K562 (cell line): ENCODE measurements around the gene NCOA6. TPM values are rescaled to one million over a fixed set of nuclear protein-coding genes. Genes with fewer than 3 reads are reported as not detected.

Source experiments
- ATAC-seq: fragments of 200-7000 bp; cut with Tn5 transposase; 3 replicates; pipeline ENCODE4 v1.9.1; 2020; ENCODE audit warnings: moderate library complexity
- BruUV-seq: library from RNA; stranded (reverse); fragments of 400-500 nt; replicated peaks from 2 replicates; lab custom pipeline; 2021; lab: Mats Ljungman, UMichigan
- CTCF ChIA-PET: fragments of 300-600 bp; formaldehyde crosslinking; extraction: SDS; loops from one replicate; lab custom pipeline; 2021; ENCODE audit warnings: low intra/inter-chr PET ratio; lab: Yijun Ruan, JAX
- POLR2A ChIA-PET: fragments of 300-600, 350-650 bp; sonication (Branson Sonifier 250); formaldehyde crosslinking; extraction: SDS; loops from one replicate; lab custom pipeline; 2021; ENCODE audit warnings: antibody characterized with exemption, inconsistent platforms; lab: Yijun Ruan, JAX
- DNase-seq, 4 experiments: peaks; one replicate each; pipeline versions ENCODE4 v3.0.0 to v3.0.0-alpha.2; 2011 to 2018; ENCODE audit warnings: low spot score in 3 of 4, mixed read lengths in 3 of 4; ENCODE audit errors: extremely low read depth in 1 of 4
- FAIRE-seq: peaks from 2 replicates; lab custom pipeline; 2011; peaks lifted over from hg19 to GRCh38; lab: Jason Lieb, UNC
- H2AFZ ChIP-seq: 2 replicates; pipeline ENCODE4 v1.6.0; 2011; ENCODE audit warnings: low read depth, low read length, control low read depth, inconsistent platforms
- H3K27ac ChIP-seq: fragments of 200-600 bp; 3 replicates; pipeline ENCODE4 v1.8.0; 2011; ENCODE audit warnings: low read depth, mild to moderate bottlenecking, control low read depth, inconsistent platforms, low read length, moderate library complexity, mixed read lengths; ENCODE audit errors: extremely low read depth
- H3K27me3 ChIP-seq, 2 experiments: fragments of 300-600 bp in 1 of 2; 2 replicates in 1 of 2; 3 replicates in 1 of 2; pipeline versions ENCODE4 v1.6.0 to v1.8.0; 2011; ENCODE audit warnings: inconsistent platforms in 2 of 2, low read length in 2 of 2, mild to moderate bottlenecking in 1 of 2, mixed read lengths in 1 of 2, moderate library complexity in 1 of 2; ENCODE audit not compliant: control insufficient read depth in 2 of 2, insufficient read depth in 2 of 2
- H3K36me3 ChIP-seq: fragments of 300-600 bp; 3 replicates; pipeline ENCODE4 v1.8.0; 2011; ENCODE audit warnings: mild to moderate bottlenecking, low read length, inconsistent platforms; ENCODE audit not compliant: control insufficient read depth, insufficient read depth
- H3K4me1 ChIP-seq, 2 experiments: fragments of 200-600 bp in 1 of 2; replicated peaks in 1 of 2; 2 replicates in 1 of 2; 3 replicates in 1 of 2; pipeline versions ENCODE4 v1.5.1 to v1.8.0; 2011; ENCODE audit warnings: inconsistent platforms in 2 of 2, low read length in 2 of 2, mild to moderate bottlenecking in 1 of 2, mixed read lengths in 1 of 2, moderate library complexity in 1 of 2; ENCODE audit not compliant: control insufficient read depth in 2 of 2, insufficient read depth in 2 of 2
- H3K4me2 ChIP-seq: 2 replicates; pipeline ENCODE4 v1.6.1; 2011; ENCODE audit warnings: low read length, control low read depth, inconsistent platforms, mixed read lengths; ENCODE audit not compliant: insufficient read depth
- H3K4me3 ChIP-seq: fragments of 200-600 bp; sonication (generic), shearing (Covaris generic); 2 replicates; pipeline ENCODE4 v1.5.1; 2016; ENCODE audit warnings: control low read depth, inconsistent platforms
- H3K79me2 ChIP-seq: fragments of 200-600 bp; 3 replicates; pipeline ENCODE4 v1.8.0; 2011; ENCODE audit warnings: low read length, inconsistent platforms; ENCODE audit not compliant: control insufficient read depth, insufficient read depth
- H3K9ac ChIP-seq, 2 experiments: 2 replicates each; pipeline versions ENCODE4 v1.6.0 to v1.6.1; 2011; ENCODE audit warnings: low read depth in 2 of 2, low read length in 2 of 2, control low read depth in 1 of 2, inconsistent platforms in 1 of 2, mild to moderate bottlenecking in 1 of 2, mixed read lengths in 1 of 2; ENCODE audit not compliant: insufficient read depth in 1 of 2
- H3K9me1 ChIP-seq: one replicate; pipeline ENCODE4 v1.6.0; 2011; ENCODE audit warnings: inconsistent platforms, mild to moderate bottlenecking, low read length, moderate library complexity; ENCODE audit not compliant: control insufficient read depth, insufficient read depth
- H3K9me3 ChIP-seq: replicated peaks from 2 replicates; pipeline ENCODE4 v1.5.1; 2011; ENCODE audit warnings: low read depth, low read length, inconsistent platforms; ENCODE audit not compliant: control insufficient read depth, insufficient read depth
- H4K20me1 ChIP-seq: replicated peaks from 2 replicates; pipeline ENCODE4 v1.6.1; 2011; ENCODE audit warnings: low read length, inconsistent platforms, mixed read lengths; ENCODE audit not compliant: control insufficient read depth, insufficient read depth
- ESRRB ChIP-seq: fragments of 250-450 bp; sonication (Bioruptor Pico); IDR thresholded peaks from 2 replicates; pipeline ENCODE4 v1.5.0; 2020; ENCODE audit warnings: mild to moderate bottlenecking, moderate library complexity, borderline replicate concordance
- HNRNPL ChIP-seq: fragments of 200-400 bp; formaldehyde crosslinking; IDR thresholded peaks from 2 replicates; pipeline ENCODE4 v1.6.1; 2017; ENCODE audit warnings: low read depth, mild to moderate bottlenecking, low read length
- HSF4 ChIP-seq: fragments of 250-450 bp; sonication (Bioruptor Pico); IDR thresholded peaks from 2 replicates; pipeline ENCODE4 v2.1.2; 2022; ENCODE audit warnings: mild to moderate bottlenecking, moderate library complexity, borderline replicate concordance
- MED1 ChIP-seq: sonication (generic); formaldehyde crosslinking; IDR thresholded peaks from 2 replicates; pipeline ENCODE4 v1.8.1; 2023; ENCODE audit warnings: missing genetic modification reagents, borderline replicate concordance
- NCOA1 ChIP-seq: fragments of 450-650 bp; IDR thresholded peaks from 2 replicates; pipeline ENCODE4 v1.6.1; 2016; ENCODE audit warnings: low read depth
- PHF20 ChIP-seq: fragments of 450-650 bp; IDR thresholded peaks from 2 replicates; pipeline ENCODE4 v1.6.1; 2018; ENCODE audit not compliant: partially characterized antibody
- PHF8 ChIP-seq: fragments of 200-600 bp; sonication (generic); IDR thresholded peaks from 2 replicates; pipeline ENCODE4 v1.6.1; 2012; ENCODE audit warnings: mixed run types, mild to moderate bottlenecking, inconsistent platforms, low read length, moderate library complexity, borderline replicate concordance
- PML ChIP-seq: IDR thresholded peaks from 2 replicates; pipeline ENCODE4 v1.6.1; 2012; ENCODE audit warnings: low read length, inconsistent platforms
- POLR2A ChIP-seq: fragments of 450-650 bp; conservative IDR thresholded peaks from 2 replicates; pipeline ENCODE4 v1.6.1; 2016
- RBM14 ChIP-seq: fragments of 200-400 bp; formaldehyde crosslinking; IDR thresholded peaks from 2 replicates; pipeline ENCODE4 v1.6.1; 2018; ENCODE audit warnings: low read depth, mild to moderate bottlenecking, low read length, moderate library complexity, borderline replicate concordance; ENCODE audit not compliant: insufficient read depth
- TCF15 ChIP-seq: fragments of 250-450 bp; sonication (Bioruptor Pico); IDR thresholded peaks from 2 replicates; pipeline ENCODE4 v1.8.0; 2022; ENCODE audit warnings: moderate library complexity, mild to moderate bottlenecking, inconsistent platforms
- TOE1 ChIP-seq, 2 experiments: fragments of 450-650 bp in 1 of 2; sonication (generic) in 1 of 2; formaldehyde crosslinking in 1 of 2; IDR thresholded peaks; 2 replicates each; pipeline versions ENCODE4 v1.7.1 to v1.8.0; 2016 to 2022; ENCODE audit warnings: borderline replicate concordance in 2 of 2, mild to moderate bottlenecking in 2 of 2, antibody characterized with exemption in 1 of 2, inconsistent platforms in 1 of 2, low read depth in 1 of 2, missing genetic modification reagents in 1 of 2, moderate library complexity in 1 of 2
- VEZF1 ChIP-seq: fragments of 200-800 bp; sonication (Bioruptor generic); IDR thresholded peaks from 2 replicates; pipeline ENCODE4 v1.6.1; 2017; ENCODE audit warnings: missing genetic modification characterization, missing compliant biosample characterization
- ZBTB1 ChIP-seq: sonication (generic); formaldehyde crosslinking; IDR thresholded peaks from 2 replicates; pipeline ENCODE4 v1.8.1; 2023; ENCODE audit warnings: missing genetic modification reagents, low read depth, mild to moderate bottlenecking, borderline replicate concordance
- ZNF197 ChIP-seq: fragments of 200-800 bp; sonication (Bioruptor generic); IDR thresholded peaks from 2 replicates; pipeline ENCODE4 v1.6.1; 2016; ENCODE audit warnings: low read depth, missing genetic modification characterization, missing compliant biosample characterization
- ZNF23 ChIP-seq: fragments of 250-450 bp; sonication (Bioruptor Pico); IDR thresholded peaks from 2 replicates; pipeline ENCODE4 v1.4.0; 2020; ENCODE audit warnings: mild to moderate bottlenecking
- ZNF3 ChIP-seq: fragments of 250-450 bp; sonication (Bioruptor Pico); IDR thresholded peaks from 2 replicates; pipeline ENCODE4 v1.5.0; 2021; ENCODE audit warnings: mild to moderate bottlenecking, moderate library complexity
- WGBS: fragments of 100-300 bp; shearing (Covaris generic); methylation state at CpG from one replicate; pipeline ENCODE4 v1.1.6; 2016; ENCODE audit warnings: low coverage, mixed read lengths; ENCODE audit not compliant: insufficient coverage; ENCODE audit errors: missing lambda C conversion rate; 5-methylcytosine and 5-hydroxymethylcytosine counted together
- in situ Hi-C: fragments of 300-500 bp; cut with MboI; formaldehyde crosslinking; loops from 4 replicates; pipeline ENCODE4 v1.15.0; 2018; ENCODE audit warnings: inconsistent platforms, mixed read lengths
- intact Hi-C: fragments of 100-400 bp; cut with micrococcal nuclease; formaldehyde crosslinking; loops from 2 replicates; pipeline ENCODE4 v1.14.2; 2022
- polyA plus RNA-seq, 8 experiments: library from polyadenylated mRNA; depleted of rRNA in 4 of 8; stranded (reverse) in 5 of 8; unstranded in 3 of 8; fragments of >200 nt; fragmentation: Nextera tagmentation in 2 of 8; fragmentation: Illumina TruSeq in 1 of 8; extraction: Ambion mirVana in 2 of 8; extraction: Trizol in 1 of 8; gene quantifications; 2 replicates each; pipeline versions ENCODE4 v1.2.1 to v1.2.3, GENCODE V29; 2011 to 2014; ENCODE audit warnings: inconsistent platforms in 1 of 8, missing spikeins in 1 of 8
- total RNA-seq, 7 experiments: library from RNA; depleted of rRNA in 6 of 7; stranded (reverse); fragments of >200 nt in 6 of 7; fragmentation: Illumina TruSeq in 2 of 7; extraction: Trizol in 2 of 7; gene quantifications; 2 replicates each; pipeline versions ENCODE4 v1.2.1 to v1.2.3, GENCODE V29; 2011 to 2021; ENCODE audit warnings: low replicate concordance in 1 of 7
- TF ChIP-seq, protein P1 (sequence below): fragments of 450-650 bp; formaldehyde crosslinking; IDR thresholded peaks from 2 replicates; pipeline ENCODE4 v1.4.0; 2022; ENCODE audit warnings: missing genetic modification characterization

NCOA6 gene
- total and polyA plus RNA-seq, 9 of the 15 experiments (the other 6 are each of a cell fraction or from before 2014, with no cell fraction given): 6.1 to 25.0 (median 9.5) TPM

DNA sequence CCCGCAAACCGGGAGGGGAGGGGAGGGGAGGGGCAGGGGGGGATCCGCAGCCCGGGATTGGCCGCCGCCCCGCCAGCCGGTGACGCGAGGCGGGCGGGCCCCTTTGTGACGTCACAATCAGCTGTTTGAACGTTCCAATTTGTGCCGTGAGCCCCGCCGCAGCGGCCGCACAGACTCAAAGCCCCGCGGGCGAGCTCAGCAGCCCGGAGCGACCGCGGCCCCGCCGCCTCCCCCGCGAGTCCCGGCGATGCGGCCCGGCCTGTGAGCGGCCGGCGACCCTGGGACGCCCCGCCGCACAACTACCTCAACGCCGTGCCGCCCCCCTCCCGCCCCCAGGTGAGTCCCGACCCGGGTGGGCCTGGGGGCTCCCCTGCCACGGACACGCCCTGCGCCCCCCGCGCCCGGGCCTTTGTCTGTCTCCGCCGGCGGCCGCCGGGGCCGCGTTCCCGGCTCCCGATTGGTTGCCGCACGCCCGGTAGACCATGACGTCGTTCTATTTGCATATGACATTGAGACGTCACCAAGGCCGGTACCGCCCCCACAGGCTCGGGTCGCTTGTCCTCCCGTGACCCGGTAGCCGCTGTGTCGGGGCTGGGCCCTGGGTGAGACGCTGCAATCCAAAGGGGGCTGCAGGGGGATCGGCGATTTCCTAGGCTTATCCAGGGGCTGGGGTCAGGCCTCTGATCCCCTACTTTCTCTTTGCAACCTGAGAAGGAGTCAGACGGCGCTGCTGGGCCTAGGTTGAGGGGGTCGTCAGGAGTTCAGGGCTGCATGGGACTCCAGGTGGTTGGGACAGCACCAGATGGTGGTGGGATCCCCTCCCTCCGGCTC lies 121.1 kb downstream of the NCOA6 start, which contains the start of gene TP53INP2:
TSS of gene TP53INP2 (plus strand) at position 168 of the 831 bp plus-strand sequence. CDS start 4,396 bp downstream, outside the sequence.
- Histone ChIP-seq H3K36me3 (no peaks in the 10 kb centered on the region), H3K79me2 (no peaks in the 10 kb centered on the region), H3K9me1 (no peaks in the 10 kb centered on the region), H3K27ac (peak within 1 kb of the TSS; percentile 92), H3K4me1 (peaks cover 16 to 28% of the 10 kb centered on the region in 2 experiments), H3K9me3 (no peaks in the 10 kb centered on the region), H3K27me3 (no peaks in the 10 kb centered on the region), H3K9ac (peak within 1 kb of the TSS; percentile 60 to 87), H3K4me3 (peak within 1 kb of the TSS; percentile 92), H3K4me2 (peak within 1 kb of the TSS; percentile 90), H2AFZ (peak within 1 kb of the TSS; percentile 87), H4K20me1 (no peaks in the 10 kb centered on the region)
- FAIRE-seq: peak; percentile 76
- DNase-seq: peak; percentile 95 to 96 (median 95)
- CTCF ChIA-PET: interaction anchor here (0.9 kb wide), 1 partner anchor 166 kb away, joined by 4 read pairs; no protein-coding TSS in a partner anchor
- no TSS peak for BruUV-seq
- WGBS: 3% methylated on average over 35 of the region's 82 CpGs
- POLR2A ChIA-PET: interaction anchor here (0.6 to 1.8 kb wide), 7 partner anchors 9 to 392 kb away, joined by 3 to 14 read pairs (median 4); partner anchors contain the start of gene DYNLRB1
- peak; percentile 76 for ATAC-seq
- in situ Hi-C loops (loop anchor here (10.0 kb wide), 2 partner anchors 170 to 390 kb away; no protein-coding TSS in a partner anchor), intact Hi-C loops (loop anchor here (1.0 to 5.0 kb wide), 2 partner anchors 167 to 512 kb away; no protein-coding TSS in a partner anchor)
- TF ChIP-seq TCF15 (CRISPR knock-in tag): no peak
- no peak for TF ChIP-seq RBM14
- TF ChIP-seq TOE1 (IDR thresholded peaks at IDR 0.05; ENCODE audit: borderline replicate concordance): no peak
- no peak for TF ChIP-seq TOE1 (CRISPR knock-in tag; IDR thresholded peaks at IDR 0.05; ENCODE audit: borderline replicate concordance, low read depth)
- 0 out of 2 replicates have a peak, but pooled peaks have one; percentile 42 for TF ChIP-seq POLR2A
- no peak for TF ChIP-seq PML
- TF ChIP-seq ESRRB: no peak
- TF ChIP-seq ZNF3 (CRISPR knock-in tag): no peak
- no peak for TF ChIP-seq HSF4 (CRISPR knock-in tag)
- TF ChIP-seq PHF20: peak; percentile 25
- no peak for TF ChIP-seq ZNF23
- peak; percentile 66; the same call in 1 of the 2 replicates for TF ChIP-seq PHF8
- peak; percentile 95 for TF ChIP-seq VEZF1 (CRISPR knock-in tag)
- no peak for TF ChIP-seq HNRNPL
- TF ChIP-seq, protein P1, sequence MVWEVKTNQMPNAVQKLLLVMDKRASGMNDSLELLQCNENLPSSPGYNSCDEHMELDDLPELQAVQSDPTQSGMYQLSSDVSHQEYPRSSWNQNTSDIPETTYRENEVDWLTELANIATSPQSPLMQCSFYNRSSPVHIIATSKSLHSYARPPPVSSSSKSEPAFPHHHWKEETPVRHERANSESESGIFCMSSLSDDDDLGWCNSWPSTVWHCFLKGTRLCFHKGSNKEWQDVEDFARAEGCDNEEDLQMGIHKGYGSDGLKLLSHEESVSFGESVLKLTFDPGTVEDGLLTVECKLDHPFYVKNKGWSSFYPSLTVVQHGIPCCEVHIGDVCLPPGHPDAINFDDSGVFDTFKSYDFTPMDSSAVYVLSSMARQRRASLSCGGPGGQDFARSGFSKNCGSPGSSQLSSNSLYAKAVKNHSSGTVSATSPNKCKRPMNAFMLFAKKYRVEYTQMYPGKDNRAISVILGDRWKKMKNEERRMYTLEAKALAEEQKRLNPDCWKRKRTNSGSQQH (CRISPR knock-in tag): no peak
- TF ChIP-seq MED1 (CRISPR knock-in tag): no peak; the same call in 1 of the 2 replicates
- TF ChIP-seq ZBTB1 (CRISPR knock-in tag): peak; percentile 61; the same call in 1 of the 2 replicates
- TF ChIP-seq NCOA1: peak; percentile 68; the same call in 1 of the 2 replicates
- TF ChIP-seq ZNF197 (CRISPR knock-in tag): no peak
